BJ (cell line): Measurements from ENCODE around the gene CIBAR2. TPM values are rescaled to one million over a fixed set of nuclear protein-coding genes. Genes with fewer than 3 reads are reported as not detected.

Experiments
- CTCF ChIA-PET: fragments of 350-600 bp; formaldehyde crosslinking; extraction: SDS; loops from one replicate; lab custom pipeline; 2021; ENCODE audit warnings: antibody characterized with exemption, inconsistent platforms; lab: Yijun Ruan, JAX
- POLR2A ChIA-PET: fragments of 300-600 bp; sonication (Branson Sonifier 250); formaldehyde crosslinking; extraction: SDS; loops from one replicate; lab custom pipeline; 2021; ENCODE audit warnings: antibody characterized with exemption; lab: Charles Lee
- DNase-seq: peaks from one replicate; pipeline ENCODE4 v3.0.0-alpha.2; 2011; ENCODE audit warnings: low read depth
- H3K27me3 ChIP-seq: 2 replicates; pipeline ENCODE4 v1.6.0; 2011; ENCODE audit warnings: low read length; ENCODE audit not compliant: control insufficient read depth, insufficient read depth
- H3K36me3 ChIP-seq: 2 replicates; pipeline ENCODE4 v1.5.1; 2011; ENCODE audit warnings: low read length; ENCODE audit not compliant: control insufficient read depth, insufficient read depth
- H3K4me3 ChIP-seq: 2 replicates; pipeline ENCODE4 v1.5.1; 2011; ENCODE audit warnings: low read depth, mild to moderate bottlenecking, control low read depth, low read length
- CTCF ChIP-seq: IDR thresholded peaks from 2 replicates; pipeline ENCODE4 v1.5.1; 2011; ENCODE audit warnings: low read depth, mild to moderate bottlenecking, control low read depth, inconsistent platforms, low read length, moderate library complexity; ENCODE audit not compliant: insufficient read depth
- polyA plus RNA-seq: library from polyadenylated mRNA; depleted of rRNA; stranded (reverse); fragments of >200 nt; gene quantifications from 2 replicates; pipeline ENCODE4 v1.2.3, GENCODE V29; 2011

CIBAR2 gene
- polyA plus RNA-seq, 1 experiment, result 0.05 TPM

GRCh38 chr16:85103114-85104079 is 8.9 kb downstream of the CIBAR2 start:
- CTCF ChIA-PET, result interaction anchor here (1.7 to 3.1 kb wide), 2 partner anchors 11 to 17 kb away, joined by 5 to 14 read pairs; no protein-coding TSS in a partner anchor
- H3K27me3 ChIP-seq, result peaks cover 7% of the 10 kb centered on the region
- no peak for DNase-seq
- H3K4me3 ChIP-seq, result no peak overlapping the region
- TF ChIP-seq CTCF, result no peak
- no peaks in the 10 kb centered on the region for H3K36me3 ChIP-seq
- POLR2A ChIA-PET, result no interaction called here

GRCh38 chr16:85101956-85102630 is 10.2 kb downstream of the CIBAR2 start:
- DNase-seq, result no peak
- Histone ChIP-seq H3K27me3 (peaks cover 10% of the 10 kb centered on the region), H3K36me3 (no peaks in the 10 kb centered on the region), H3K4me3 (no peak overlapping the region)
- CTCF ChIA-PET, result interaction anchor here (1.0 to 3.1 kb wide), 2 partner anchors 13 to 15 kb away, joined by 5 to 14 read pairs; no protein-coding TSS in a partner anchor
- TF ChIP-seq CTCF, result no peak
- POLR2A ChIA-PET, result no interaction called here

- no peak overlapping the region for H3K4me3 ChIP-seq
- CTCF ChIA-PET, result interaction anchor here (1.2 kb wide), 1 partner anchor 8 kb away, joined by 3 read pairs; no protein-coding TSS in a partner anchor
- peaks cover 8% of the 10 kb centered on the region; the same call in 1 of the 2 replicates for H3K27me3 ChIP-seq
- H3K36me3 ChIP-seq, result no peaks in the 10 kb centered on the region
- POLR2A ChIA-PET, result no interaction called here
- no peak for DNase-seq
- TF ChIP-seq CTCF, result no peak
Measured at GRCh38 chr16:85100265-85100664, 12.0 kb downstream of the CIBAR2 start.

- ChIA-PET CTCF (interaction anchor here (0.6 to 1.1 kb wide), 3 partner anchors 10 to 16 kb away, joined by 3 read pairs; no protein-coding TSS in a partner anchor), POLR2A (no interaction called here)
- peaks cover 6% of the 10 kb centered on the region; the same call in 1 of the 2 replicates for H3K27me3 ChIP-seq
- no peak overlapping the region for H3K4me3 ChIP-seq
- no peak for TF ChIP-seq CTCF
- H3K36me3 ChIP-seq, result no peaks in the 10 kb centered on the region
- no peak for DNase-seq
Measured at GRCh38 chr16:85098565-85098964, 13.7 kb downstream of the CIBAR2 start.

GRCh38 chr16:85096921-85097320 is 15.4 kb downstream of the CIBAR2 start:
- DNase-seq, result no peak
- CTCF ChIA-PET, result interaction anchor here (0.7 to 3.0 kb wide), 6 partner anchors 9 to 148 kb away, joined by 3 to 12 read pairs (median 3); no protein-coding TSS in a partner anchor
- POLR2A ChIA-PET, result no interaction called here
- Histone ChIP-seq H3K4me3 (no peak overlapping the region), H3K36me3 (no peaks in the 10 kb centered on the region), H3K27me3 (peaks cover 6% of the 10 kb centered on the region)
- TF ChIP-seq CTCF, result no peak
